Globus pallidus (tissue), 1 donor: ENCODE data around the gene PRCD.

ENCODE experiments used
- DNase-seq: peaks from one replicate; pipeline ENCODE4 v3.0.0-alpha.2; 2015; ENCODE audit warnings: low spot score

PRCD gene

DNA sequence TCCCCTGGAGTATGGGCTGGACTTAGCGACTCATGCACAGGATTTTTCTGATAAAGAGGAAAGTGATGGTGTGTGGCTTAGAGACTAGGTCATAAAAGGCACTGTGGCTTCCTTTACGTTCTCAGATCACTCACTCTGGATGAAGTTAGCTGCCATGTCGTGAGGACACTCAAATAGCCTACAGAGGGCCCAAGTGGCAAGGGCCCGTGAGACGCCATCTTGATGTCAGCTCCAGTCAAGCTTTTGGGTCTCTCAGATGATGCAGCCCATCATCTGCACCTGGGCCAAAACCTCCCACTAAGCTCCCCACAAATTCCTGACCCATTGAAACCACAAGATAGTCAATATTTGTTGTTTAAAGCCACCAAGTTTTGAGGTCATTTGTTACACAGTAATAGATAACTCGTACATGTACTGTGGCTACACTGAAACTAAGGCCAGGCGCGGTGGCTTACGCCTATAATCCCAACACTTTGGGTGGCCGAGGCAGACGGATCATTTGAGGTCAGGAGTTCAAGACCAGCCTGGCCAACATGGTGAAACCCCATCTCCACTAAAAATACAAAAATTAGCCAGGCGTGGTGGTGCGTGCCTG, 31.1 kb downstream of the PRCD start:
- DNase-seq = no peak

GRCh38 chr17:76572201-76572910, 32.5 kb downstream of the PRCD start:
- no peak for DNase-seq

GRCh38 chr17:76573096-76573495, 33.3 kb downstream of the PRCD start:
- no peak for DNase-seq

DNA sequence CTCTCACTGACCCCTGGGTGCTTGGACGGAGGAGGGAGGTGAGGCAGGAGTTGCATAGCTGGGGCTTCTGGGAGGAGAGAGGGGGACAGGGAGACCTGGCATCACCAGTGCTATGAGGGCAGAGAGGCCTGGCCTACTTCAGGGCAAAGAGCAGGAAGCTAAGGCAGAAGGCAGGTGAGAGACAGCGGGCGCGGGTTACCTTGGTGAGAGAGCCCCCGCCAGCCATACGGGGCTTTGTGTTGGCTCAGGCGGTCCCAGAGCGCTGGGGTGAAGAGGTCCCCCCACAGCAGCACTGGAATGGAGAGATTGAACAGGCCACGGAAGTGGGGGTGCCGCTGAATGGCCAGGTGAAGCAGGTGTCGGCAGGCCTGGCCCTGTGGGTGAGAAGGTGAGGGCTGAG, 34.3 kb downstream of the PRCD start:
- DNase-seq = no peak

- no peak for DNase-seq
Observed at GRCh38 chr17:76575570-76575969, 35.7 kb downstream of the PRCD start.

DNA sequence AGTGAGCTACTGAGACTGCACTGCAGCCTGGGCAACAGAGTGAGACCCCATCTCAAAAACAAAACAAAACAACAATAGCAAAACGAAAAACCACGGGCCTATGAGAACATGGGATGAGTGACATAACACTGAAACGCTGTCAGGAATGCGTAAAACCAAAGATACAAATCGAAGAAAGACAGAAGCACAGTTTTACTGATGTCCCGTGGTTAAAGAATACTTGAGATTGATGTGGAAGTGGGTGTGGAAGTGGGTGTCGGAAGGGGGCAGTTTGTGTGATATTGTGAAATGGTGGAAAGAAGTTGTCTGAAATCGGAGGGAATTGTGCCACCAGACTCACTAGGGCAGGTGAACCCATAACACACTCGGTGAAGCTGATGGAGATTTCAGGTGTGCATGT, 36.3 kb downstream of the PRCD start:
- no peak for DNase-seq

DNA sequence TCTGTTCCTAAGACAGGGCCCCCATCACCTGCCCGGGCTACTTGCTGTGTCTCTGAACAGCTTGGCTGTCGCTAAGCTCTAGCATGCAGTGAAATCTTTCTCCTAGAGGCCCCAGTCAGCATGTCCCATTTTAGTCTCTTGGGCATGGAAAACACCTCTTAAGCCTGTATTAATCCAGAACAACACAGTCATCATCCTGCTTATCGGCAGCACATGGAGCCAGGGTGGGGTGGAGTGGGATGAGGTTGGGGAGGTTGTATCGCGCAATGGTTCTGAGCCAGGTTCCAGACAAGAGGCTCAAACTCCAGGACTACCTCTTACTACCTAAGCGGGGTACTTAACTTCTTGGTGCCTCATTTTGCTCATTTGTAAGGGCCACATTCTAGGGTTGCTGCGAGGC, 38.0 kb downstream of the PRCD start:
- DNase-seq = no peak

DNA sequence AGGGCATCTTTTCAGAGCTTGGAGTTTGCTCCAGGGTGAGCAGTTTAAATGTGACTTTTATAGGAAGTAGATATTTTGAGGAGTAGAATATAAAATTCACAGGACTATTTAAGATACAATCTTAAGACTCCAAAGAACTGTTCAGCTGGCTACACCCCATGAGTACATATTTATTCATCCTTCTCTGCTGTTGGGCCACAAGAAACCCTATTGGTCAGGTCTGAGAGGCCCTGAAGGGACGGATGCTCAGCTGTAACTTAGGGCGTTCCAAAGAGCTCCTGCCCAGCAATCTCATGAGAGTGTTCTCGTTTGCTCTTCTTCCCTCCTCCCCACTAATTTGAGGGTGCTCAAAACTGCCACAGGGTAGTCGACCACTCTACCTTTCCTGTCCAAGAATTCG, 38.5 kb downstream of the PRCD start:
- no peak for DNase-seq

DNA sequence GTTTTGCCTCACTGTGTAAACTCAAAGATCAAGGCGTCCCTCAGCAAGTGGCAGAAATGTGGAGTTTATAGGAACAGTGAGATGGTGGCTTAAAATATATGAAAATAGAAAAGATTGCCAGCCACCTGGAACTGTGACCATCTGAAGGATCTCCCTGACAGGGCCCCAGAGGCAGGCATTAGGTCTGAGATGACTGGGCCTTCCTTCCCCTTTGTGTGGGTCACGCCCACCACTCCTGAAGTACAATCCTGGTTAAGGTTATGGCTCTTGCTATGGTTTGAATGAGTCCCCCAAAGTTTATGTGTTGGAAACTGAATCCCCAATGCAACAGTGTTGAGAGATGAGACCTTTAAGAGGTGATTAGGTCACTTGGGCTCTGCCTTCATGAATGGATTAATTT, 39.4 kb downstream of the PRCD start:
- no peak for DNase-seq

- DNase-seq = no peak
Observed at GRCh38 chr17:76581515-76581914, 41.7 kb downstream of the PRCD start.

DNA sequence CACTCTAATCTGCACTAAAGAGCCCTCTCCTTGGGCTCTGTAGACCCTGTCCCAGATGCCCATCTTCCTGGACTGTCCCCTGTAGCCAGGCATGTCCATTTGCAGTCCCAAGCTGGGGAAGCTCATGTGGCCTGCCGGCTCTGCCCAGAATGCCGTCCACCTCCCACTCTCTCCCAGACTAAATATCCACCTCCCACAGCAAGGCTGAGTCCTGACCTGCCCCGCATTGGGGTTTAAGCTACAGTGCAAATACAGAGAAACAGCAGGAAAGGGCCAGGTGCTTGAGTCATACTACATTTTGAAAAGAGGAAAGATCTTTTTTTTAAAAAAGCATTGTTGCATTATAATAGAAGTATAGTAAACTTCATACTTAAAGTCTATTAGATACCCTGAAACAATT, 42.8 kb downstream of the PRCD start:
- DNase-seq = no peak

GRCh38 chr17:76584427-76585032, 44.7 kb downstream of the PRCD start:
- no peak for DNase-seq

GRCh38 chr17:76585033-76585648, 45.3 kb downstream of the PRCD start:
- no peak for DNase-seq

DNA sequence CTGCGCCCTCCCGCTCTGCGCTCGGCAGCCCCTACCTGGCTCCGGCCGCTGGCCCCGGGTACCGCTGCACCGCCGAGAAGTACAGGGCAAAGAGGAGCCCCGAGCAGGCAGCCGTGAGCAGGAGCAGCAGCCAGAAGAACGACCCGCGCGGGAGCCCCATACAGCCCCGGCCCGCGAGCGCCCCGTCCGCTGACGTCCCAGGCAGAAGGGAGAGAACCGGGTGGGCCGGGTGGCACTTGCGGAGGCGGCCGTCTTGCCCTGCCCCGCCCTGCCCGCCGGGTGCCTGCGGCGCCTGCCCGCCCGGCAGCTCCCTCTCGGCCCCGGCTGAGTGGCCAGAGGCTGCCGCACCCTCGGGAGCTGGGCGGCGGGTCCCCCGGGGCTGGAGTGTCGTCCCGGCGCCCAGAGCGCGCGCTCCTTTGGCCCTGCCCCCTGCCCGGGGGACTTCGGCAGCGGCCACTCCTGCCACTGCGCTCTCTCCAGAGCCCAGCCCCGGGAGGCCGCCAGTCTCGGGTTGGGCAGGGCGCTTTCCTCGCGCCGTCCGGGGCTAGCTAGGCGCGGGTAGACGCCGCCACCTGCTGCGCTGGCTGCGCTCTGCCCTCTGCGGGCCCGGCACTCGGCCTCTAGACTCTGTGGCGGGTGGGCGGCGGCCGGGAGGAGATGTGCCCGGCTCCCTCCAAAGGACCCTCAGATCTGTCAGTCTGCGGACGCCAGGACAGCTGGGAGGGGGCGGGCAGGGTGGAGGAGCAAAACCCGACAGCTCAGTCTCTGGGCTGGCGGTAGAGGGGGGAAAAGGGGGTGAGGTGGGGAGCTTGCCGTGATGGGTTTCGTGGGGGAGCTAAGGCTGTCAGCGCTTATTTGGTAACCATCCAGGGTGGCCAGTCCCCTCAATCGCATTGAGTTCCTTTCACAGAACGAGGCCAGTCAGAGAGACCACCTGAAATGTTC, 46.1 kb downstream of the PRCD start, which contains the start of gene ST6GALNAC2:
ST6GALNAC2 (minus strand) TSS at position 212 of the 945 bp plus-strand sequence; CDS start at position 160, 52 bp downstream.
- DNase-seq = peak; percentile 43

- DNase-seq = no peak
Observed at GRCh38 chr17:76586741-76587487, 47.1 kb downstream of the PRCD start.

DNA sequence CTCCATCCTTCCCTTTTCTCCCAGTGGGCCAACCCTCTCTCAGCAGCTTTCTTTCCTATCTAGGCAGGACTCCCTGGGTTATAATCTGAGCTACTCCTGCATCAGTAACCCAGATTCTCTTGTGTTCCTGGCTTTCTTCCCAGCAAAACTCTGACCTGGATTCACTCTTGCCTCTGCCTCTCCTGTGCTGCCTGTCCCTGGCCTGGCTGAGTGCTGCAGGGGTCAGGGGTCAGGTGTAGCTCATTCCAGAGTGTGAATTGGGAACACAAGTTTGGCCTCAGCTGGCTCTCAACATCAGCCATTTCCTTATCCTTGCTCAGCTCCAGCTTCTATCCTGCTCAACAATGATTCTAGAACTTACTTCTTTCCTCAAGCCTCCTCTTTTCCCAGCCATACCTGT, 48.3 kb downstream of the PRCD start:
- DNase-seq = no peak

DNA sequence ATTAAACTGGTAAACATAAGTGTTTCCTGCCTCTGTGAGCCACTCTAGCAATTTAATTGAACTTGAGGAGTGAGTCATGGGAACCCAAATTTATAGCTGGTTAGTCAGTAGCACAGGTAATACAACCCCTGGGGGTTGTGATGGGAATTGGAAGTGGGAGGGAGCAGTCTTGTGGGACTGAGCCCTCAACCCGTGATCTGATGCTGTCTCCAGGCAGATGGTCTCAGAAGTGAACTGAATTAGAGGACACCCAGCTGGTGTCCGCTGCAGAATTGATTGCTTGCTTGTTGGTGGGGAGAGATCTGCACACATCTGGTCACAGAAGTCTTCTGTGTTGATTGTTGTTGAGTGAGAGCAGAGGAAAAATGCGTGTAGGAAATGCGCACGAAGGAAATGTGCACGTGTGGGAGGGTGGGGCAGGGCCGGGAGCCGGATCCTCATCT, 53.6 kb downstream of the PRCD start:
- no peak for DNase-seq

GRCh38 chr17:76593959-76594358, 54.1 kb downstream of the PRCD start:
- DNase-seq = no peak

GRCh38 chr17:76594690-76595089, 54.8 kb downstream of the PRCD start:
- no peak for DNase-seq
